Activated naive CD8-positive, alpha-beta T cell treated with anti-CD3 and anti-CD28 coated beads, Interleukin-2, amount 10 ng/mL, durations not matched to agents 7 days and 5 days (primary cell): Measurements from ENCODE around the gene PC. TPM values are rescaled to one million over a fixed set of nuclear protein-coding genes. Genes with fewer than 3 reads are reported as not detected.

Experiments
- ATAC-seq: fragments of 150-1000 bp; cut with Tn5 transposase; one replicate; pipeline ENCODE4 v1.10.0; 2021; ENCODE audit warnings: low read depth, moderate library complexity
- POLR2A ChIA-PET: fragments of 350-600 bp; sonication (Branson Sonifier 250); formaldehyde crosslinking; loops from one replicate; lab custom pipeline; 2021; ENCODE audit warnings: antibody characterized with exemption; lab: Charles Lee
- DNase-seq: peaks from one replicate; pipeline ENCODE4 v3.0.0; 2021
- H3K27ac Mint-ChIP-seq: one replicate; pipeline ENCODE4 v1.8.0; 2022; ENCODE audit warnings: mild to moderate bottlenecking, mixed read lengths
- H3K27me3 Mint-ChIP-seq: one replicate; pipeline ENCODE4 v1.8.0; 2022; ENCODE audit warnings: mild to moderate bottlenecking, moderate library complexity, mixed read lengths
- H3K36me3 Mint-ChIP-seq: one replicate; pipeline ENCODE4 v1.8.0; 2021; ENCODE audit warnings: mild to moderate bottlenecking, mixed read lengths
- H3K4me1 Mint-ChIP-seq: one replicate; pipeline ENCODE4 v1.8.0; 2021; ENCODE audit warnings: mixed read lengths
- H3K4me3 Mint-ChIP-seq: one replicate; pipeline ENCODE4 v1.8.0; 2022; ENCODE audit warnings: mild to moderate bottlenecking, moderate library complexity, mixed read lengths
- H3K9me3 Mint-ChIP-seq: one replicate; pipeline ENCODE4 v1.8.0; 2021; ENCODE audit warnings: mixed read lengths
- total RNA-seq, 2 experiments: library from RNA; stranded (reverse); gene quantifications; one replicate each; pipeline ENCODE4 v1.2.3, GENCODE V29; 2021

The PC gene
- total RNA-seq, 2 experiments from 2014 or later: 8.2 to 9.0 TPM

DNA sequence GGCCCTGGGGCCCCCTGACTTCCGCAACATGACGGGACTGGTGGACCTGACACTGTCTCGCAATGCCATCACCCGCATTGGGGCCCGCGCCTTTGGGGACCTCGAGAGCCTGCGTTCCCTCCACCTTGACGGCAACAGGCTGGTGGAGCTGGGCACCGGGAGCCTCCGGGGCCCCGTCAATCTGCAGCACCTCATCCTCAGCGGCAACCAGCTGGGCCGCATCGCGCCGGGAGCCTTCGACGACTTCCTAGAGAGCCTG, 100.3 kb downstream of the PC start:
- H3K36me3 Mint-ChIP-seq: no peaks in the 10 kb centered on the region
- peak overlapping the region; percentile 81 for H3K4me3 Mint-ChIP-seq
- POLR2A ChIA-PET: no interaction called here
- peaks cover 10% of the 10 kb centered on the region for H3K4me1 Mint-ChIP-seq
- ATAC-seq: no peak
- no peaks in the 10 kb centered on the region for H3K9me3 Mint-ChIP-seq
- no peaks in the 10 kb centered on the region for H3K27me3 Mint-ChIP-seq
- DNase-seq: no peak
- H3K27ac Mint-ChIP-seq: peak overlapping the region; percentile 63

DNA sequence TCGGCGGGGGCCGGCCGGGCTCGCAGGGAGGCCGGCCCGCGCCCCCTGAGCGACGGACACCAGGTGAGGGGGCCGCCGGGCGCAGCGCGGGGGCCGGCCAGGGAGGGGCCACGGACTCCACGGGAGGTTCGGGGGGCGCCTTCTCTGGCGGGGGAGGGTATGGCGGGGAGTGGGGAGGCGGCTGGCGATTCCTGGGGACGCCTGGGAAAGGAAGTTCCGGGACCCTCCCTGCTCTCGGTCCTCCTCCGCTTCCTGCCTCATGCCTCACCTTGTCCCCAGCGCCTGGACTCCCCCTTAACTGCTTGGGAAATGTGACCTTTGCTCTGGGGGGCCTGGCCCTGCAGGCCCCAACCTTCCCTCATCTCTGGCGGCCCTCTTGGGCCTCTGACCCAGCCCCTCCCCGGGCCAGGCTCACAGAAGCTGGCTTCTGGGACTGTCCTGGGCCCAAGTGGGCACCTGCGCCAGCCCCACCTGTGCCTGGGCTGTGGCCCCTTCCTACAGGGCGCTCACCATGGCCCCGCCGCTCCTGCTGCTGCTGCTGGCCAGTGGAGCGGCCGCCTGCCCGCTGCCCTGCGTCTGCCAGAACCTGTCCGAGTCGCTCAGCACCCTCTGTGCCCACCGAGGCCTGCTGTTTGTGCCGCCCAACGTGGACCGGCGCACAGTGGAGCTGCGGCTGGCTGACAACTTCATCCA, 100.8 kb downstream of the PC start:
- H3K27ac Mint-ChIP-seq: peak overlapping the region; percentile 63
- no peak for DNase-seq
- POLR2A ChIA-PET: no interaction called here
- peak overlapping the region; percentile 81 for H3K4me3 Mint-ChIP-seq
- no peaks in the 10 kb centered on the region for H3K27me3 Mint-ChIP-seq
- H3K9me3 Mint-ChIP-seq: no peaks in the 10 kb centered on the region
- no peak for ATAC-seq
- H3K4me1 Mint-ChIP-seq: peaks cover 10% of the 10 kb centered on the region
- H3K36me3 Mint-ChIP-seq: no peaks in the 10 kb centered on the region

DNA sequence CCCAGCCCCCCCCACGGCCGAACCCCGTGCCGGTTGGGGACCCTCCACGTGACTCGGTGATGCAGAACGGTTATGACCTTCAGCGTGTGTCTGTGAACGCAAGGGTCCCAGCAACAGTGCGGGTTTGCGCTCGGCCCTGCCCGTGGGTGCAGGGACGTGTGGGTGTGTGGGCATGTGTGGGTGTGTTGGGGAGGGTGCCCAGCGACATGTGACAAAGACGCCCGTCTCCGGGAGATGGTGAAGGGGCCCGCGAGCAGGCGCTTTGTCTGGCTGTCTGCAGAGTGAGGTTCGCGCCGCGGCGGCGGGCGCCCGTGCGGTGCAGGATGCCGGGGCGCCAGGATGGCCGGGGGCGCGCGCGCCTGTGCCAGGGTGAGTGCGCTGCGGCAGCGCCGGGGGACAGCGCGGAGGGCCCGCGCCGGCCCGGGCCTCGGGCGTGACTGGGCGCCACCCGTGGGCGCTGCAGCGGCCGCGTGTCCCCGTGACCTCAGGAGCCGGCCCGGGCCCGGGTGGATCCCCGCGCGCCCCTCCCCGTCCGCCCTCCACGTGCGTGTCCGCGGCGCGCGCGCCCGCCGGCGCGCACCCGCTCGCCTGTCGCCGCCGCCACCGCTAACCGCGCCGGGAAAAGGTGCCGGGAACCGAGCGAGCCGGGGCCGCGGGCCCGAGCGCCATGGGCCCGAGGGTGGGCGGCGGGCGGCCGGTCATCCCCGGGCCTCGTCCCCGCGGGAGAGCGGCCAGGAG, 101.5 kb downstream of the PC start, which contains the start of gene LRFN4:
TSS of gene LRFN4 (plus strand) at position 569 of the 738 bp plus-strand sequence. CDS start 681 bp downstream, outside the sequence.
- Mint-ChIP-seq H3K4me3 (peak within 1 kb of the TSS; percentile 86), H3K4me1 (peaks cover 15% of the 10 kb centered on the region), H3K27me3 (no peaks in the 10 kb centered on the region), H3K27ac (peak within 1 kb of the TSS; percentile 89), H3K9me3 (no peaks in the 10 kb centered on the region), H3K36me3 (no peaks in the 10 kb centered on the region)
- ATAC-seq (peak; percentile 55), DNase-seq (no peak)
- POLR2A ChIA-PET: interaction anchor here (0.5 to 4.1 kb wide), 10 partner anchors 10 to 966 kb away, joined by 3 to 90 read pairs (median 4); partner anchors contain the start of genes ACTN3, CCDC85B, RBM14 and RBM4B

DNA sequence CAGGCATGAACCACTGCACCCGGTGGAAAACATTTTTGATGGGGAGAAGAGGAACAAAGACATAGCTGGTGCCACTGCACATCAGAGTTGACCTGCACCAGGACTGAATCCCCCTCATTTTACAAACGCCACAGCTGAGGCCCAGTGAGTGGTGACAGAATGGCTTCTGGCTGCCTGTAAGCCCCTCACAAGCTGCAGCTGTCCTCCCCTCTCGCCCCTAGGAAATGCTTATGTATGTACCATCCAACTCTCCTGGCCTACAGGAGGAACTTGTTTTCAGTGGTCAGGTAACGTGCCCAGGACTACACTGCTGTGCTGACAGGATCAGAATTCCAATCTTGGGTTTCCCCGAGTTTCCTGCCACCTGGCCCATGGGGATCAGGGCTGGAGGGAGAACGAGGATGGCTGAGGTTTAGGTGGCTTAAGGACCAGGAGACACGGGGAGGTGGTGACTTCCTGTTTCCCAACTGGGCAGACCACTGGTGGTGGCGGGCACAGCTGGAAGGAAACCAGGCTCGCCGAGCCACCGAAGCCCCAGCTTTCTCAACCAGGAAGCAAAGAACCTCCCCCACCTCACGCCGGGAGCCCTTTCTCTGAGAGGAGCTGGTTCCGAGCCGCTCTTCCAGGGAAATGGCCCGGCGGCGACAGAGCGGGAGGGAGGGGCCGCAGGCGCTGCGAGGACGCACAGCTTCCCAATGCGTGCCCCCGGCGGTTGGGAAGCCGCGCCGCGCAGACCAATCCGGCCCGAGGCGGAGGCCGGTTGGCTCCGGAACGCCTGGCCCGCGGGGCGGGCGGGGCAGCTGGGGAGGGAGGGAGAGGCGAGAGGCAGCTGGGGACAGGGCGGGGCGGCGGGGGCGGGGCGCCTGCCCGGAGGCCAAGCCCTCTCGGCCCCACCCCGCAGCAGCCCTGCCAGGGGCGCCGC, 102.3 kb downstream of the PC start:
- DNase-seq (peak; percentile 91), ATAC-seq (peak; percentile 83)
- Mint-ChIP-seq H3K9me3 (no peaks in the 10 kb centered on the region), H3K4me3 (peak overlapping the region; percentile 86), H3K27ac (peak overlapping the region; percentile 89), H3K4me1 (peaks cover 15% of the 10 kb centered on the region), H3K36me3 (no peaks in the 10 kb centered on the region), H3K27me3 (no peaks in the 10 kb centered on the region)
- POLR2A ChIA-PET: interaction anchor here (0.5 to 4.1 kb wide), 12 partner anchors 10 to 965 kb away, joined by 3 to 90 read pairs (median 3); partner anchors contain the start of genes ACTN3, CCDC85B, CCDC87 and RBM14

DNA sequence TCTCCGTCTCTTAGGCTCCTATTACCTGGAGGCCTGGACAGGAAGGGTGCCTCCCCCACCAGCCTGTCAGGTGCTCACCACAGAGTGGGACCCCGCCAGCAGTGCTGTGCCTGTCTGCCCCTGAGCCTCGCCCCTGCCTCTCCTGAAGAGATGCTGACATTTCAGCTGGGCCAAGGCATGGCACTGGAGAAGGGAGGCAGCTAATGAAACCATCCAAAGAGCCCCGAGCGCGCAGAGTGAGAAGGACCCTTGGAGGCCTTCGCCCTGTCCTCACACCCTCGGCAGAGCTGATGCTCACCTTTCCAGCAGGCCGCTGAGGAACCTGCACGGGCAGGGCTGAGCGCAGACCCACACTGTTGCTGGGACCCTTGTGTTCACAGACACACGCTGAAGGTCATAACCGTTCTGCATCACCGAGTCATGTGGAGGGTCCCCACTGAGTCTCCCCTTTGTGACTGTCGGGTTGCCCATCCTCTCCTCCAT, 103.4 kb downstream of the PC start:
- DNase-seq (no peak), ATAC-seq (no peak)
- H3K9me3 Mint-ChIP-seq: no peaks in the 10 kb centered on the region
- POLR2A ChIA-PET: interaction anchor here (1.2 to 4.1 kb wide), 3 partner anchors 12 to 262 kb away, joined by 3 to 90 read pairs (median 6); partner anchors contain the start of genes CCDC87 and RCE1
- H3K36me3 Mint-ChIP-seq: no peaks in the 10 kb centered on the region
- H3K27ac Mint-ChIP-seq: peak overlapping the region; percentile 16
- peaks cover 15% of the 10 kb centered on the region for H3K4me1 Mint-ChIP-seq
- H3K27me3 Mint-ChIP-seq: no peaks in the 10 kb centered on the region
- H3K4me3 Mint-ChIP-seq: no peak overlapping the region

DNA sequence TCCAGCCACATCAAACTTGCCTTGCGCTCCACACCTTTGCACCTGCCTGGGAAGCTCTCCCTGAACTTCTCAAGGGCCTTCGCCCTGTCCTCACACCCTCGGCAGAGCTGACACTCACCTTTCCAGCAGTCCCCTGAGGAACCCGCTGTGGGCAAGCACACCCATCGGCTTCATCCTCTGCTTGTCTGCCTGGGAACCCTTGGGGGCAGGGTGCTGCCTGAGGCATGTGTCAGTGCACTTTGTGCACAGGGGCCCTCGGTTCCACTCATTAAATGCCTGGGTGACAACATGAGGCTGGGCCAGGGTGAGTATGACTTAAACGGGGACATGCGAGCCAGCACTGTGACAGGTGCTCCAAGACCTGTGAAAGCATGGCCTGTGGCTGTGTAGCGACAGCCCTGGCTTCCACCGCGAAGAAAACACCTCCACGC, 103.9 kb downstream of the PC start:
- POLR2A ChIA-PET: interaction anchor here (4.1 kb wide), 1 partner anchor 11 kb away, joined by 90 read pairs; the partner anchor contains the start of gene RCE1

DNA sequence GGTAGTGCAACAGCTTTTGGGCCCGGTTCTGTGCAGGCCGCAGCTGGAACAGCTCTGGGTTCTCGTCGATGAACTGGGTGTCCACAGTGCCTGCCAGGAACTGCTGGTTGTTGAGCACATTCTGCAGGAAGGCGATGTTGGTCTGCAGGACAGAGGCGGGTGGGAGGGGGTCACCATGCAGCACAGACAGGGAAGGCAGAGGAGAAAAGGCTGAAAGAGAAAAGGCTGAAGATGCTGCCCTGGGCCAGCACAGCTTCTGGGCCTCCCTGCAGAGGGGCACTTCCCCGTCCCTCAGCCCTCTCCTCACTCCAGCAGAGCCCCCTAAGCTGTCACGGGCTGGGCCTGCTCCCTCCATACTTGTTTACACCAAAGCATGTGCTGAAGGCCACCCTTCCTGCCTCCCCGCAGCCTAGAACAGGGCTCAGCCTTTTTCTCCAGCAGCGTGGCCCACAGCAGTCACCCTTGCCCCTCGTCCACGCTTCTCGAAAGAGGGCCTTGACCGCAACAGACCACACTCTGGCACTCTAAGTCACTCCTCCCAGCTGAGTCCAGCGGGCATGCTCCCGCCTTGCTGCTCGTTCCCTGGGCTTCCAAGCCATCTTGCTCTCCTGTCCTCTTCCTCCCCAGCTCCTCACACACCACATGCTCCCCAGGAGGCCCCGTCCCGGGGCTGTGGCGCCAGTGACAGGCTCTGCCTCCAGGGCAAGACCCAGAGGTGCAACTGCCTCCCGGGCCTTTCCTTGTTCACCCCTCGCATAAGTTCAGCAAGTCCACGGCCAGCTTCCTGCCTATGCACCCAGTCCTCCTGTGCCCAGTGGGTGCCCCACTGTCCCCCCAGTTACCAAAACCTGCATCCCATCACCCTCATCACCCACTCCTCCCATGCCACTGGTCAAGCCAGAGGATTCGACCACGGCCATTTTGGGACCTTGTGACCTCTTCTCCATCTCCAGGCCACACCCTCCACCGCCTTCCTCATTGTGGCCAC, 104.6 kb downstream of the PC start:
- ATAC-seq (no peak), DNase-seq (peak; percentile 33)
- no peaks in the 10 kb centered on the region for H3K27me3 Mint-ChIP-seq
- H3K36me3 Mint-ChIP-seq: no peaks in the 10 kb centered on the region
- H3K9me3 Mint-ChIP-seq: no peaks in the 10 kb centered on the region
- H3K27ac Mint-ChIP-seq: no peak overlapping the region
- H3K4me1 Mint-ChIP-seq: peaks cover 15% of the 10 kb centered on the region
- POLR2A ChIA-PET: interaction anchor here (4.1 kb wide), 1 partner anchor 10 kb away, joined by 90 read pairs; the partner anchor contains the start of gene RCE1
- H3K4me3 Mint-ChIP-seq: no peak overlapping the region

More for the DNA sequence above, 103.9 kb downstream of the PC start:
- Mint-ChIP-seq H3K4me1 (peaks cover 15% of the 10 kb centered on the region), H3K4me3 (peak overlapping the region; percentile 10), H3K9me3 (no peaks in the 10 kb centered on the region), H3K27me3 (no peaks in the 10 kb centered on the region), H3K36me3 (no peaks in the 10 kb centered on the region), H3K27ac (no peak overlapping the region)
- ATAC-seq: no peak
- DNase-seq: no peak

DNA sequence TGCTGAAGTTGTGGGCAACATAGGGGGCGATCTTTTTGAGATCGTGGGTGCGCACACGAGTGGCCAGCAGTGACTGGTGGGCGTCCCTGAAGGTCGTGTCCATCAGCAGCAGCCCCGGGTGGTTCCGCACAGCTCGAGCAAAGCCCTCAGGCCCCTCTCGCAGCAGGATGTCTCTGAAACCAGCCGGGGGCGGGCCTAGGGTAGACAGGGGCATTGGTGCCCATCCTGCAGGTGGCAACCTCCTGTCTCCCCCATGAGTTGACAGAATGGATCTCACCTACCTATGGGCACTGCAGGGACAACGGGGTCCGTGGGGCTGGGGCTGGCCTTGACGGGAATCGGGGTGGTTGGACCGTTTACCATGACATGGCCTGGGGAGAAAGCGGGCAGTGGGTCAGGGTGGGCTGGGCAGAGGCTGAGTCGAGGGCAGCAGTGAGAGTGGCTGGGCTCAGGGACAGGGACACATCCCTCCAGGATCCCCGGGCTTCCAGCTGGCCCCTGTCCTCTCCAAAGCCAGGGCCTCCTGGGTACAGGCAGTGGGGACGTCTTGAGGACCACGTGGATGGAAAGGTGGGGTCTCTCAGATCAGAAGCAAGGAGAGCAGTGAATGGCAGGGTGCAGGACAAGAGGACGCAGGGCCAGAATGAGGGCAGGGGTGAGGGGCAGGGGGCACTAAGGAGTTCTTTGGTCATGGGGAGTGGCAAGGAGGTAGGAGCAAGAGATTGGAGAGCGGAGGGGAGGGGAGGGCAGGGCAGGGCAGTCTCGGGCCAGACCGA, 105.5 kb downstream of the PC start:
- POLR2A ChIA-PET: interaction anchor here (1.3 to 4.1 kb wide), 3 partner anchors 9 to 236 kb away, joined by 4 to 90 read pairs (median 13); partner anchors contain the start of genes RBM14 and RCE1
- no peak for ATAC-seq
- no peaks in the 10 kb centered on the region for H3K36me3 Mint-ChIP-seq
- DNase-seq: no peak
- H3K4me1 Mint-ChIP-seq: peaks cover 15% of the 10 kb centered on the region
- H3K27me3 Mint-ChIP-seq: no peaks in the 10 kb centered on the region
- no peaks in the 10 kb centered on the region for H3K9me3 Mint-ChIP-seq
- peak overlapping the region; percentile 72 for H3K27ac Mint-ChIP-seq
- no peak overlapping the region for H3K4me3 Mint-ChIP-seq

DNA sequence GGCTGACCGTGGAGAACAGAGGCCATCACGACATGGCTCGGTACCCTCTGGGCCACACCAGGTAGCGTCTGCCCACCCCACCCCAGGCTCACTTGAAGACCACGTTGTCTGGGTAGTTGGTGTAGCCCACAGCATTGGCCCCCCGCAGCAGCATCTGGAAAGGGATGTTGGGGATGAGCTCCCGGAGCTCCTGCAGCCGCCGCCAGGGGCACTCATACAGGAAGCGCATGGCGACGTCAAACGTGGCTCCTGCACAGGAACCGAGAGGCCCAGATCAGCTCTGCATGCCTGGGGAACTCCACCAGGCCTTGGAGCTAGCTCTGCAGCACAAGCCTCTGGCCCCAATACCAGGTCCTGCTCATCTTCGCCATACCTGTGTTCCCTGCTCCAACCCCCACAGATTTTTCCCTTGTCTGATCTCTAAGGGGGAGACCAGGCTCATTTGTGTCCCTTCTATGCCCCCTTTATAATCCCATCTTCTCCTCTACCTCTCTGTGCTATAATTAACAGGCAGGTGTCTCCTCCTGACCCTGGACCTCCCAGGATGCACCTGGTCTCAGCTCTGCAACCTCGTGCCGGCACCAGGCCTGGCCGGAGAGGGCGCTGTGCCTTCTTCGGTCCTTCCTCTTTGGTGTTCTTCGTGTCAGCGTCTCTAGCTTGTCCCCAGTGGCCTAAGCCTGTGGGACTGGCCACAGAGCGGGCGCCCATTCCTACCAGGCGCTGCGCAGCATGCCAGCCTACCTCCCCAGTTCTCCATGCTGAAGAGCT, 106.3 kb downstream of the PC start:
- Mint-ChIP-seq H3K4me3 (no peak overlapping the region), H3K4me1 (peaks cover 15% of the 10 kb centered on the region), H3K27ac (peak overlapping the region; percentile 72), H3K36me3 (no peaks in the 10 kb centered on the region), H3K27me3 (no peaks in the 10 kb centered on the region), H3K9me3 (no peaks in the 10 kb centered on the region)
- peak; percentile 38 for DNase-seq
- POLR2A ChIA-PET: interaction anchor here (1.3 to 1.4 kb wide), 2 partner anchors 9 to 235 kb away, joined by 4 to 13 read pairs; partner anchors contain the start of genes RBM14 and RCE1
- no peak for ATAC-seq

DNA sequence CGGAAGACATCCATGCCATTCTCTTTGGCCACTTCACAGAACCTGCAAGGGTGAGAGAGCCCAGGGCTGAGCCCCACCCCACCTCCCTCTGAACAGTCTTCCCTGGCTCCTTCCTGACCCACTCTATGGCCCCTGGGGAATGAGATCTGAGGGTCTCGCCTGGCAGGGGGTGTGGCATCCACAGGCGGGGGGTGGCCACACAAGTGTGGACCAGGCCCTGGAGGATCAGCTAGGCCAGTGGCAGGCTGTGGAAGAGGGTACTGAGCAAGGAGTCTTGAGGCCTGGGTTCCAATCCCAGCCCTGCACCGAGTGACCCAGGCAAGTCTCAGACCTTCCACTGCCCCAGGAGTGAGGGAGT, 107.0 kb downstream of the PC start:
- Mint-ChIP-seq H3K36me3 (no peaks in the 10 kb centered on the region), H3K4me3 (no peak overlapping the region), H3K4me1 (peaks cover 15% of the 10 kb centered on the region), H3K9me3 (no peaks in the 10 kb centered on the region), H3K27ac (no peak overlapping the region), H3K27me3 (no peaks in the 10 kb centered on the region)
- no peak for DNase-seq
- POLR2A ChIA-PET: interaction anchor here (1.3 to 1.4 kb wide), 2 partner anchors 8 to 235 kb away, joined by 4 to 13 read pairs; partner anchors contain the start of genes RBM14 and RCE1
- ATAC-seq: no peak
